ENCODE measurements around the gene COL25A1.

DNA sequence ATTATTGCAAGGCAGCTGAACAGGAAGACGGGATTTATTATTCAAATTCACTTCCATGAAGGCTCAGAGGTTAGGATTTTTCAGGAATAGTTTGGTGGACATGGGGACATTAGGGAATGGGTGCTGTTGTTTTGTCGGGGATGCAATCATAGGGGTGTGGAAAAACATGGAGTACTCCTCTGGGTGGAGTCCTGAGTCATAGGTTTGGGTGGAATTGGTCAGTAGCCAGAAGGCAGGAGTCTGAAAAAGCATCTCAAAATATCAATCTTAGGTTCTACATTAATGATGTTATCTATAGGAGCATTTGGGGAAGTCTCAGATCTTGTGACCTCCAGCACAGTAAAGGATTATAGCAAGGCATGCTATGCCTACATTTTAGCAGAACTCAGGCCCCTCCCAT lies 525.1 kb downstream of the COL25A1 start:
- TF ChIP-seq, protein P1, sequence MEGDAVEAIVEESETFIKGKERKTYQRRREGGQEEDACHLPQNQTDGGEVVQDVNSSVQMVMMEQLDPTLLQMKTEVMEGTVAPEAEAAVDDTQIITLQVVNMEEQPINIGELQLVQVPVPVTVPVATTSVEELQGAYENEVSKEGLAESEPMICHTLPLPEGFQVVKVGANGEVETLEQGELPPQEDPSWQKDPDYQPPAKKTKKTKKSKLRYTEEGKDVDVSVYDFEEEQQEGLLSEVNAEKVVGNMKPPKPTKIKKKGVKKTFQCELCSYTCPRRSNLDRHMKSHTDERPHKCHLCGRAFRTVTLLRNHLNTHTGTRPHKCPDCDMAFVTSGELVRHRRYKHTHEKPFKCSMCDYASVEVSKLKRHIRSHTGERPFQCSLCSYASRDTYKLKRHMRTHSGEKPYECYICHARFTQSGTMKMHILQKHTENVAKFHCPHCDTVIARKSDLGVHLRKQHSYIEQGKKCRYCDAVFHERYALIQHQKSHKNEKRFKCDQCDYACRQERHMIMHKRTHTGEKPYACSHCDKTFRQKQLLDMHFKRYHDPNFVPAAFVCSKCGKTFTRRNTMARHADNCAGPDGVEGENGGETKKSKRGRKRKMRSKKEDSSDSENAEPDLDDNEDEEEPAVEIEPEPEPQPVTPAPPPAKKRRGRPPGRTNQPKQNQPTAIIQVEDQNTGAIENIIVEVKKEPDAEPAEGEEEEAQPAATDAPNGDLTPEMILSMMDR (conservative IDR thresholded peaks at IDR 0.05), result no peak
- no peak for TF ChIP-seq ZFX (IDR thresholded peaks at IDR 0.05)
